Measurements from ENCODE around the gene TOR4A. TPM values are rescaled to one million over a fixed set of nuclear protein-coding genes. Genes with fewer than 3 reads are reported as not detected.

The TOR4A gene
- total and polyA plus RNA-seq, 9 of the 15 experiments (the other 6 are each of a cell fraction or from before 2014, with no cell fraction given): 3.9 to 49.2 (median 8.8) TPM

DNA sequence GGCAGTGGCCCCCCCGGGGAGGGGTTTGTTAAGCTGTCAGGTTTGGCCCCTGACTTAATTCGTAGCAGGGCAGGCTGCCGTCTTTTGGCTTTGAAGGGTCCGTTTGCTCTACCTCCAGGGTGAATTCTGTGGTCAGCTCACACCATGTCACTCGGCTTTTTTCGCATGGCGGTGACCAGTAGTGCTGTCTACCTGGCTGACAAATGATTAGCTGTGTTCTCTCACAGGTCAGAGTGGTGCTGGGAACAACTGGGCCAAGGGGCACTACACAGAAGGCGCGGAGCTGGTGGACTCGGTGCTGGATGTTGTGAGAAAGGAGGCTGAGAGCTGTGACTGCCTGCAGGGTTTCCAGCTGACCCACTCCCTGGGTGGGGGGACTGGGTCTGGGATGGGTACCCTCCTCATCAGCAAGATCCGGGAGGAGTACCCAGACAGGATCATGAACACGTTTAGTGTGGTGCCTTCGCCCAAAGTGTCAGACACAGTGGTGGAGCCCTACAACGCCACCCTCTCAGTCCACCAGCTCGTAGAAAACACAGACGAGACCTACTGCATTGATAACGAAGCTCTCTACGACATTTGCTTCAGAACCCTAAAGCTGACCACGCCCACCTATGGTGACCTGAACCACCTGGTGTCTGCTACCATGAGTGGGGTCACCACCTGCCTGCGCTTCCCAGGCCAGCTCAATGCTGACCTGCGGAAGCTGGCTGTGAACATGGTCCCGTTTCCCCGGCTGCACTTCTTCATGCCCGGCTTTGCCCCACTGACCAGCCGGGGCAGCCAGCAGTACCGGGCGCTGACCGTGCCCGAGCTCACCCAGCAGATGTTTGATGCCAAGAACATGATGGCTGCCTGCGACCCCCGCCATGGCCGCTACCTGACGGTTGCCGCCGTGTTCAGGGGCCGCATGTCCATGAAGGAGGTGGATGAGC lies 35.0 kb upstream of the TOR4A start (continued):
- TF ChIP-seq, protein P1, sequence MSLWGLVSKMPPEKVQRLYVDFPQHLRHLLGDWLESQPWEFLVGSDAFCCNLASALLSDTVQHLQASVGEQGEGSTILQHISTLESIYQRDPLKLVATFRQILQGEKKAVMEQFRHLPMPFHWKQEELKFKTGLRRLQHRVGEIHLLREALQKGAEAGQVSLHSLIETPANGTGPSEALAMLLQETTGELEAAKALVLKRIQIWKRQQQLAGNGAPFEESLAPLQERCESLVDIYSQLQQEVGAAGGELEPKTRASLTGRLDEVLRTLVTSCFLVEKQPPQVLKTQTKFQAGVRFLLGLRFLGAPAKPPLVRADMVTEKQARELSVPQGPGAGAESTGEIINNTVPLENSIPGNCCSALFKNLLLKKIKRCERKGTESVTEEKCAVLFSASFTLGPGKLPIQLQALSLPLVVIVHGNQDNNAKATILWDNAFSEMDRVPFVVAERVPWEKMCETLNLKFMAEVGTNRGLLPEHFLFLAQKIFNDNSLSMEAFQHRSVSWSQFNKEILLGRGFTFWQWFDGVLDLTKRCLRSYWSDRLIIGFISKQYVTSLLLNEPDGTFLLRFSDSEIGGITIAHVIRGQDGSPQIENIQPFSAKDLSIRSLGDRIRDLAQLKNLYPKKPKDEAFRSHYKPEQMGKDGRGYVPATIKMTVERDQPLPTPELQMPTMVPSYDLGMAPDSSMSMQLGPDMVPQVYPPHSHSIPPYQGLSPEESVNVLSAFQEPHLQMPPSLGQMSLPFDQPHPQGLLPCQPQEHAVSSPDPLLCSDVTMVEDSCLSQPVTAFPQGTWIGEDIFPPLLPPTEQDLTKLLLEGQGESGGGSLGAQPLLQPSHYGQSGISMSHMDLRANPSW (CRISPR knock-in tag; IDR thresholded peaks at IDR 0.05): no peak
- TF ChIP-seq ZNF830 (CRISPR knock-in tag; IDR thresholded peaks at IDR 0.05) (no peak), KDM2B (CRISPR knock-in tag; IDR thresholded peaks at IDR 0.05) (no peak), ZNF436 (CRISPR knock-in tag; IDR thresholded peaks at IDR 0.05) (no peak), TCF3 (CRISPR knock-in tag; IDR thresholded peaks at IDR 0.05) (no peak), ASH1L (IDR thresholded peaks at IDR 0.05; ENCODE audit: borderline replicate concordance, low read depth, partially characterized antibody) (no peak), SAFB (IDR thresholded peaks at IDR 0.05; ENCODE audit: borderline replicate concordance, low read depth, low read length) (no peak), MXI1 (IDR thresholded peaks at IDR 0.05; ENCODE audit: low read depth, low read length) (no peak), GTF2F1 (IDR thresholded peaks at IDR 0.05; ENCODE audit: low read depth, low read length) (no peak), FIP1L1 (IDR thresholded peaks at IDR 0.05; ENCODE audit: low read depth, low read length, poor library complexity, severe bottlenecking) (peak; percentile 89), ESRRA (IDR thresholded peaks at IDR 0.05; ENCODE audit: borderline replicate concordance, low read depth) (0 out of 2 replicates have a peak, but pooled peaks have one; percentile 0), HMBOX1 (IDR thresholded peaks at IDR 0.05) (no peak), PRPF4 (IDR thresholded peaks at IDR 0.05; ENCODE audit: insufficient read depth, low read depth, low read length, poor library complexity, severe bottlenecking) (peak; percentile 37), HDAC1 (IDR thresholded peaks at IDR 0.05) (no peak)
